ENCODE measurements around the gene MRPL23.

GRCh38 chr11:1916986-1917522 lies 30.1 kb upstream of the MRPL23 start:
- TF ChIP-seq POLR2A (IDR thresholded peaks at IDR 0.05; ENCODE audit: low read depth, low read length) (peak; percentile 17), POLR2AphosphoS5 (IDR thresholded peaks at IDR 0.05; ENCODE audit: low read depth, low read length) (peak; percentile 17; the same call in 1 of the 2 replicates), TAF1 (IDR thresholded peaks at IDR 0.05; ENCODE audit: low read depth, low read length) (no peak), PAX5 (IDR thresholded peaks at IDR 0.05; ENCODE audit: insufficient read depth, low read length, severe bottlenecking) (no peak), SPI1 (IDR thresholded peaks at IDR 0.05; ENCODE audit: low read depth, low read length) (no peak)

Data from GM12891 (cell line).